Suppressor macrophage treated with lipopolysaccharide for 4 hours (primary cell): ENCODE results near the gene PIGH.
"Not testable (repeated sequence)": the region's sequence is repeated elsewhere in the genome, so short reads cannot be mapped to it uniquely, and the experiment has no call there.

ENCODE experiments used
- DNase-seq: peaks from one replicate; pipeline ENCODE4 v3.0.0-alpha.2; 2020

Gene PIGH

DNA sequence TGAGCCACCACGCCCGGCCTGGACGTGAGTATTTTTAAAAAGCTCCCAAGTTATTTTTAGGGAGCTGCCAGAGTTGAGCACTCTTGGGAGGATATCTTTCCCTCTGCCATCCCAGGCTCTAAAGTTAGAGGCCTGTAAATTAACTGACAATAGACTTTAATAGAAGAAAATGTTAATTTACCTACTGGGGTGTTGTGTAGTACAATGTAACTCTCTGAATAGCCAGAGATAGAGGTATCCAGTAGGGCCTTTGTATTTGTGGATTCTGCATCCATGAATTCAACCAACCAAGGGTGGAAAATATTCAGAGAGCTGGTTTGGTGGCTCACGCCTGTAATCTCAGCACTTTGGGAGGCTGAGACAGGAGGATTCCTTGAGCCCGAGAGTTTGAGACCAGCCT, 7.6 kb upstream of the PIGH start:
- no peak for DNase-seq

DNA sequence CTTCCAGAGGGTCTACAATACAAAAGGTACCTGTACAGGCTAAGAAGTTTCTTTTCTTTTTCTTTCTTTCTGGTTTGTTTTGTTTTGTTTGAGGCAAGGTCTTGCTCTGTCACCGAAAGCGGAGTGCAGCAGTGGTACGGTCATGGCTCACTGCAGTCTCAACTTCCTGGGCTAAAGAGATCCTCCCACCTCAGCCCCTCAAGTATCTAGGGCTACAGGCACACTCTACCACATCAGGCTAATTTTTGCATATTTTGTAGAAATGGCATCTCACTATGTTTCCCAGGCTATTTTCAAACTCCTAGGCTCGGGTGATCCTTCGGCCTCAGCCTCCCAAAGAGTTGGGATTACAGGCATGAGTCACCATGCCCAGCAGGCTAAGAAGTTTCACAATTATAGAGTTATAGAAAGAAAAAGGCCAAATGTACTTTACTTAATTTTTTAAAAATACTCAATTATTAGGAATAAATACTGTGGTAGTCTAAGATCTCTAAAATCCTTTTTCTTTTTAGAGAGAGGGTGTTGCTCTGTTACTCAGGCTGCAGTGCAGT, 3.0 kb upstream of the PIGH start:
- DNase-seq, result no peak

DNA sequence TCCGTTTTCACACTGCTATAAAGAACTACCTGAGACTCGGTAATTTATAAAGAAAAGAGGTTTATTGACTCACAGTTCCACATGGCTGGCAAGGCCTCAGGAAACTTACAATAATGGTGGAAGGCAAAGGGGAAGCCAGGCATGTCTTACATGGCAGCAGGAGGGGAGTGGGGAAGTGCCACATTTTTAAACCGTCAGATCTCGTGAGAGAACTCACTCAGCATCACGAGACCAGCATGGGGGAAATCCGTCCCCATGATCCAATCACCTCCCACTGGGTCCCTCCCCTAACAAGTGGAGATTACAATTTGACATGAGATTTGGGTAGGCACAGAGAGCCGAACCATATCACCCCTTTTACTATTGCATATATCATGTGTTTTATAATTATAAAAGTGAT, 2.0 kb upstream of the PIGH start:
- peak; percentile 19 for DNase-seq

DNA sequence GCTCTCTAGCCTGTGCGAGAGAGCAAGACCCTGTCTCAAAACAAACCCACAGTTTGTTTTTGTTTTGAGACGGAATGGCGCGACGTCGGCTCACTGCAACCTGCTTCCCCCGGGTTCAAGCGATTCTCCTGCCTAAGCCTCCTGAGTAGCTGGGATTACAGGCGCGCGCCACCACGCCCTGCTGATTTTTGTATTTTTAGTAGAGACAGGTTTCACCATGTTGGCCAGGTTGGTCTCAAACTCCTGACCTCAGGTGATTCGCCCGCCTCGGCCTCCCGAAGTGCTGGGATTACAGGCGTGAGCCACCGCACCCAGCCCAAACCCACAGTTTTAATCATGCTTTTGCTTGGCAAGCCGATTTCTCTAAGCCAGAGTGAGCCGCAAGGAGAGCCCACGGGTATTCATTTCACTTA, 500 bp upstream of the PIGH start:
- not testable (repeated sequence) for DNase-seq

GRCh38 chr14:67595392-67595791, 4.7 kb downstream of the PIGH start:
- no peak for DNase-seq

GRCh38 chr14:67593650-67594049, 6.4 kb downstream of the PIGH start:
- DNase-seq, result not testable (repeated sequence)

GRCh38 chr14:67589204-67589770, 10.8 kb downstream of the PIGH start:
- DNase-seq, result no peak

DNA sequence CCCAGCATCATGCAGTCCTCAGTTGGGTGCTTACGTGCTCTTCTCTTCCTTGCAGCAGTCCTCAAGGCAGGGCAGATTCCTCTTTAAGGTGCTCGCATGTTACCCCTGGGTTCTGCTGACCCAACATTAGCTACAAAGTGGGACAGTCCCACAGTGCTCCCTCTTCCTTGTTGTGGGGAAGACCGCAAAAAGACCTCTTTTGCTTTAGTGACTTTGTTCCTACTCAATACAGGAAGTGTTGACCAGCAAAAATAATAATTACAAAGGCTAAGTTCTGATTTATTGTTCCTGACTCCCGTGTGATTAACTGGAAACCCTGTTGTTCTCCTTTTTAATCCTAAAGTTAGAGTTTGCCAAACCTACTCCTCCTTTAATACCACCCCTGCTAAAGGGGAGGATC, 13.7 kb downstream of the PIGH start:
- DNase-seq, result peak; percentile 32

GRCh38 chr14:67584978-67585377, 15.1 kb downstream of the PIGH start:
- no peak for DNase-seq

DNA sequence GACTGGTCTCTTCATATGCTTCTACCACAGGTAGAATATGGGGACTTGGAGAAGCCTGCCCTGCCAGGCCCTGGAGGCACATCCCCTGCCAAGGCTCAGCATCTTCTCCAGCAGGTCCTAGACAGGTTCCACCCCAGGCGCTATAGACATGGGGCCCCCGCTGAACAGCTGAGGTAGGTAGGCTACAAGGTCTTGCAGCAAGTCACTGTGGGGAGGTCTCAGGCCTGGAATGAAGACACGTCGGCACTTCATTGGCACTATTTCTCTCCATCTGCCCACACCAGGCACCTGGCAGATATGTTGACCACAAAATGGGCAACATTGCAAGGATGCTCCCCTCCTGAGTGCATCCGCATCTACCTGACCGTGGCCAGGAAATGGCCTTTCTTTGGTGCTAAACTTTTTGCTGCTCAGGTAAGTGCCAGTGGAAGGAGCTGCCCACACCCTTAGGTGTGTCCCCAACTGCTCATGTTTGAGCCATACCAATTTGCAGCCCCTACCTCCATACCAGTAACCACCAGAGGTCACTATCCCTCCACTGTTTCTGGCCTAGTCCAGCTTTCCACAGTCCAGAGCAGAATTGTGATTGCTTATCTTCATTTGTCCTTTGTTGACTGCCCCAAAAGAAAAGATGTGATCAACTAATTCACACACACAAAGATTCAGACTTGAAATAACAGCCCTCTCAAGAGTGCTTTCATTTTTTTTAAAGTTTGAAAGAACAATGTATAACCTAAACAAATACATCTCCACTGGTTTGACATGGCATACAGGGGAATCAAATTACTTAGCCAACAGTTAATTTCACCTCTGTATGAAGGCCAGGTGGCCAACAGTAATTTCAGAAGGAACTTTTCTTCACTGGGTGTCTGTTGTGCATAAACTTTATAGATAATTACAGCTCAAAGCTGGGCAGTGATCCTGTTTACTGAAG, 16.1 kb downstream of the PIGH start:
- peak; percentile 66 for DNase-seq

GRCh38 chr14:67582061-67582460, 18.0 kb downstream of the PIGH start:
- DNase-seq, result no peak

DNA sequence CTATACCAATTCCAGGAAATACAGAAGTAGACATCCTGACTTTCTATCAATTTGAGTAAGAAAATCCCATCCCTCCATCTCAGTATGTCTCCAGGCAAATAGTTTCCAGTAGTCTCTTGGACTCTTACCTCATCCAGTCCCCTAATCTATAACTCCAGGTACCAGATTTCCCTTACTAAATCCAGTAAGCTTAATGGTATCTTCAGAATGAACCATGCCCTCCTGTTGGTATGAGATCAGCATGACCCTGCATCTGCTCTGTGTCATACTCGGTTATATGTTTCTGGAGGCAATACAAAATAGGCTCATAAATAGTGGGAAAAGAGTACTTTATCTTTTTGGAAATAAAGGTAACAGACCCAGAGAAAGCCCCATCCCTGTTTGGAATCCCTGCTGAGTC, 18.4 kb downstream of the PIGH start:
- no peak for DNase-seq

- no peak for DNase-seq
These were observed 19.5 kb downstream of the PIGH start for GRCh38 chr14:67580336-67581171.

DNA sequence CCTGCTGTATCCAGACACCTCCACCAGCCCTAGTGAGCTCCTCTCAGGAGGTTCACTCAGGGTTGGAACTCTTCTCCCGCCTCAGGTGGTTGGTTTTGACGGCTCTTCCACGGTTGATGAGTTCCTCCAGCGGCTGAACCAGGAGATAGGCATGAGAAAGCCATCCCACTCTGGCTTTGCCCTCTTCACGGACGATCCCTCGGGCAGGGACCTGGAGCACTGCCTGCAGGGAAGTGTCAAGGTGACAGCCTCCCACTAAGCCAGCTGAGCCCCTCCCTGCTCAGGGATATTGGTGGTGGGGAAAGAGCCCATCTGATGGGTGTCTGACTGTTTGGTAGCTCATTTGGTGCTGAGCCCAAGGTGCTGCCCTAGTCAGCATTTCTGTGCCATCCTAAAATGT, 20.4 kb downstream of the PIGH start:
- no peak for DNase-seq

DNA sequence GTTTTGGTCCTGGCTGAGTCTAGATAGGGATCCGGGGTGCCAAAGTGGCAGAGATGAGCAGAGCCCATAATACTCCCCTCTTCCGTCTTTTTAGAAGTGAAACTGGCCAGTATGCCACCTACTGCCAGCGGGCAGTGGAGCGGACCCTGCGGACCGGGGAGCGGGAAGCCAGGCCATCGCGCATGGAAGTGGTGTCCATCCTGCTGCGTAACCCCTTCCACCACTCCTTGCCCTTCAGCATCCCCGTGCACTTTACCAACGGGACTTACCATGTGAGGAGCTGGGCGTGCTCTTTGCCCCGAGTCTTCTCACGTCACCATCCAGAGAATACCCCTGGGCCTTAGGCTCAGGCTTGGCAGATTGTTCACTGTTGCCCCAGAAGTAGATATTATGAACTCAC, 21.0 kb downstream of the PIGH start:
- DNase-seq, result no peak

DNA sequence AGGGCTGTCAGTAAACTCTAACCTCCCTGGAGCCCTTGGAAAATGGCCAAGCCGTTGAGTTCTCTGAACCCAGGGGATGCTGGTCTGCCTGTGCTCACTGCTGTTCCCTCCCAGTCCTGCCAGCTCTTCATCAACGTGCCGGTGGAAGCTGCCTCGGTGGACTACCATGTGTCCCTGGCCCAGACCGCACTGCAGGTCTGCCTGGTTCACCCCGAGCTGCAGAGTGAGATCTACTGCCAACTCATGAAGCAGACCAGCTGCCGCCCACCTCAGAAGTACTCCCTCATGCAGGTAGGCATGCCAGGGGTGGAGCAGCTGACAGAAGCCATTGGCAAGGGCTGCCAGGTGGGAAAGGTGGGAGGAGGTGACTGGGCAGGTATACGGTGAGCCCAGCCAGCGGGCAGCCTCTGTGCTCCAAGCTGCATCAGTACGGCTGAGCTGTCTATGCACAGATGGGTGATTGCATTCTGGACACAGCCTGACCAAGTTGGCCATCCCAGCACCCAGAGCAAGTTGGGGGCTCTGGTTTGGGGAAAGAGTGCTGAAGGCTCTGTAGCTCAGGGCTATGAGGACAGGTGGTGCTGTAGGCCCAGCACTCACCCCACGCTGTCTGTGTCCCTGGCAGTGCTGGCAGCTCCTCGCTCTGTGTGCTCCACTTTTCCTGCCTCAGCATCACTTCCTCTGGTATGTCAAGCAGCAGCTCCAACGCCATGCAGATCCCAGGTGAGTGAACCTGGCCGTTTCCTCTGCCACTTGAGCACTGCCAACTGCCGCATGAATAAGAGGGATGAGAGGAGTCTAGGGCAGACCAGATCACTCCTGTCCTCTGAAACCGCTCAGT, 21.9 kb downstream of the PIGH start:
- no peak for DNase-seq

- no peak for DNase-seq
These were observed 22.8 kb downstream of the PIGH start for GRCh38 chr14:67577181-67577808.

DNA sequence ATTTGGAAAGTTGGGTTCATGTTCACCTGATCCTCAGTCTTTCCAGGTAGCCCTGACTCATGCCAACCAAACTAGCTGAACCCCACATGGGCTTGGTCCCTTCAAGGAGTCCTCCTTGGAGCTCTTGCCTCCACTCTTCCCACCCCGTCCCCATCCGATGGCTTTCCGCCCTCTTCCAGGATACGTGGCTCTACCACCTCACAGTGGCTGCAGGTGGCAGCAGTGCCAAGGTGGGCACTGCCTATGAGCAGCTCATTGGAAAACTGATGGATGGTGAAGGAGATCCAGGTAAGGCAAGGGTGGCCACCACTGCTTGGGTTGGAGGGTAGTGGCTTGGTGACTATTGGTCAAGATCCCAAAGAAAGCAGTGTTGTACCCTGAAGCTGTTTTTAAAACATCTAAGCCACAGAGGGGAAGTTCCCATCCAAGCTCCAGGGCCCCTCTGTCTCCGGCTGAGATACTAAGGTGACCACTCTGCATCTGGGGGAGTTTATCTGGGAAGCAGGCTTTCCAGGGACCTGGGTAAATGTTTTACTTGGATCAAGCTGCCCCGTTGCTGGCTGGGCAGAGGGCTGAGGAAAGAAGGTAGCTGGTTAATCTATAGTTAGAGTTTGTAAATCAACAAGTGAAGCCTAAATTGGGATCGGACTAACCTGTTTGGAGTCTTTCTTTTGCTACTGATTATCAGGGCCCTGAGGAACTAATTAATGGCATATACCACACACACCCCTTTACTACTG, 23.7 kb downstream of the PIGH start:
- no peak for DNase-seq

- DNase-seq, result peak; percentile 61
These were observed 24.4 kb downstream of the PIGH start for GRCh38 chr14:67575684-67576083.

DNA sequence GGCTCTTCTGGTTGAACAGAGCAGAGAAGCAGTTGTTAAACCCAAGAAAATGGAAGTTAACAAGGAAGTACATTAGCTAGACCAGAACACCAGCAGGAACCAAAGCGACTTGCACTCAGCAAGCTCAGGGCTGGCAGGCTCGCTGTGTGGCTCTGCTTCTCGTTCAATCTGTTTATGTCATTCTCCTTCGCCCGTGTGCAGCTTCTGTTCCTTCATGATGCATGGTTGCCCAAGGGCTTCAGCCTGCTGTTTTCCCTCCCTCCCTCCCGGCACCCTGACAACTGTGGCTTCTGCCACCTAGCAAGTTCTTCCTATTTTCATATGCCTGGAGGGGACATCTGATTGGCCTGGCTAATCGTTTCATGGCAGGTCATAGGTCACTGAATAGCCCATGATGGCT, 25.3 kb downstream of the PIGH start:
- no peak for DNase-seq

DNA sequence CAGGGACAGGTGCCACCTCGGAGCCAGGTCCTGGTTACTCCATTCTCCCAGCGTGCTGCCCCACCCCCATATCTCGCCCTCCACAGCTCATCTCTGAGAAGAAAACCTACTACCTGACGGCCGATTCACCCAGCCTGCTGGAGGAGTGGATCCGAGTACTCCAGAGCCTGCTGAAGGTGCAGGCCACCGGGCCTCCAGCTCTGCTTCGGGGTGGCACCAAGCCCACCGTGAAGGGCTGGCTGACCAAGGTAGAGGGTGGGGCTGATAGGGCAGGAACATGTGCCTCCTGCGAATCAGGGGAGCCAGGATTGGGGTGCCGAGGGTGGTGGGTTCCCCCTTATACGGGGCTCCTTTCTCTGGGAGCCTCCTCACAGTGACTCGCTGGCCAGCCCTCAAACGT, 25.9 kb downstream of the PIGH start:
- DNase-seq, result no peak
